ENCODE data around the gene ZC3H15.

DNA sequence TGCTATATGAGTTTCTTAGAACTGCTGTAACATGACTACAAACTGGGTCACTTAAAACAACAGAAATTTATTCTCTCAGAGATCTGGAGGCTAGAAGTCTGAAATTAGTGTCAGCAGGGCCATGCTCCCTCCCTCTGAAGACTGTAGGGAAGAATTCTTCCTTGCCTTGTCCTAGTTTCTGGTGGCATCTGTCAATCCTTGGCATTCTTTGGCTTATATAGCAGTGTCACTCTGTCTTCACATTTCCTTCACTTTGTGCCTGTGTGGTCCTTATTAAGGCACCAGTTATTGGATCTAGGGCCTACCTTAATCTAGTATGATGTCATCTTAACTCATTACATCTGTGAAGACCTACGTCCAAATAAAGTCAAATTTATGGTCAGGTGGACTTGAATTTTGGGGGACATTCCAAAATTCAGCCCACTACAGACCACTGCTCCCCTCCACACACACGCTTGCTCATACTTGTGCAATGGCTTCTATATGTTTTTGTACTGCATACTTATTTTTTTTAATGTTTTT, 7.6 kb downstream of the ZC3H15 start:
- TF ChIP-seq, protein P1, sequence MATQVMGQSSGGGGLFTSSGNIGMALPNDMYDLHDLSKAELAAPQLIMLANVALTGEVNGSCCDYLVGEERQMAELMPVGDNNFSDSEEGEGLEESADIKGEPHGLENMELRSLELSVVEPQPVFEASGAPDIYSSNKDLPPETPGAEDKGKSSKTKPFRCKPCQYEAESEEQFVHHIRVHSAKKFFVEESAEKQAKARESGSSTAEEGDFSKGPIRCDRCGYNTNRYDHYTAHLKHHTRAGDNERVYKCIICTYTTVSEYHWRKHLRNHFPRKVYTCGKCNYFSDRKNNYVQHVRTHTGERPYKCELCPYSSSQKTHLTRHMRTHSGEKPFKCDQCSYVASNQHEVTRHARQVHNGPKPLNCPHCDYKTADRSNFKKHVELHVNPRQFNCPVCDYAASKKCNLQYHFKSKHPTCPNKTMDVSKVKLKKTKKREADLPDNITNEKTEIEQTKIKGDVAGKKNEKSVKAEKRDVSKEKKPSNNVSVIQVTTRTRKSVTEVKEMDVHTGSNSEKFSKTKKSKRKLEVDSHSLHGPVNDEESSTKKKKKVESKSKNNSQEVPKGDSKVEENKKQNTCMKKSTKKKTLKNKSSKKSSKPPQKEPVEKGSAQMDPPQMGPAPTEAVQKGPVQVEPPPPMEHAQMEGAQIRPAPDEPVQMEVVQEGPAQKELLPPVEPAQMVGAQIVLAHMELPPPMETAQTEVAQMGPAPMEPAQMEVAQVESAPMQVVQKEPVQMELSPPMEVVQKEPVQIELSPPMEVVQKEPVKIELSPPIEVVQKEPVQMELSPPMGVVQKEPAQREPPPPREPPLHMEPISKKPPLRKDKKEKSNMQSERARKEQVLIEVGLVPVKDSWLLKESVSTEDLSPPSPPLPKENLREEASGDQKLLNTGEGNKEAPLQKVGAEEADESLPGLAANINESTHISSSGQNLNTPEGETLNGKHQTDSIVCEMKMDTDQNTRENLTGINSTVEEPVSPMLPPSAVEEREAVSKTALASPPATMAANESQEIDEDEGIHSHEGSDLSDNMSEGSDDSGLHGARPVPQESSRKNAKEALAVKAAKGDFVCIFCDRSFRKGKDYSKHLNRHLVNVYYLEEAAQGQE (IDR thresholded peaks at IDR 0.05; ENCODE audit: insufficient read depth in 1 of 2, low read depth in 2 of 2, low read length in 2 of 2), result no peak
- no peak for TF ChIP-seq SIN3A (IDR thresholded peaks at IDR 0.05; ENCODE audit: borderline replicate concordance, insufficient read depth, low read length)

All from PFSK-1 (cell line).